SIG-M5 (cell line): ENCODE measurements around the gene PJA2.
"Not testable (repeated sequence)": the region's sequence is repeated elsewhere in the genome, so short reads cannot be mapped to it uniquely, and the experiment has no call there.

Source experiments
- DNase-seq: peaks from one replicate; lab custom pipeline; 2025; lab: John Stamatoyannopoulos, UW

Gene PJA2

GRCh38 chr5:109309326-109310063 is 100.3 kb downstream of the PJA2 start:
- no peak for DNase-seq

GRCh38 chr5:109307951-109308350 is 101.8 kb downstream of the PJA2 start:
- no peak for DNase-seq

DNA sequence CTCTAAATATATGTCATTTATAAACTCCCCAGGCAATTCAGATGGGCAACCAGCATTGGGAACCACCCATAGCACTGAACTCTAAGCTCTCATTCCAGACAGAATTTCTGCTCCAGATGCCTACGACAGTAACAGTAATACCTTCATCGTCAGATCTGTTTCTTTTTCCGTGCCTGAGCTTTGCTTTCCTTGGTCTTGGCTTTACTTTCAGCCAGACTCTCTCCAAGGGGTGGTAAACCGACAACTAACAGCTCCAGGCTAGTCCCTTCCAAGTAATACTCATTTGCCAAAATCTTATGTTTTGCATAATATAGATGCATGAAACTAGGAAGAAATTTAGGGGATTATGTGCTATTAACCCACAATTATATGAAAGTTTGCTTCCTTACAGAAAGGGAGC is 102.3 kb downstream of the PJA2 start:
- DNase-seq: no peak

DNA sequence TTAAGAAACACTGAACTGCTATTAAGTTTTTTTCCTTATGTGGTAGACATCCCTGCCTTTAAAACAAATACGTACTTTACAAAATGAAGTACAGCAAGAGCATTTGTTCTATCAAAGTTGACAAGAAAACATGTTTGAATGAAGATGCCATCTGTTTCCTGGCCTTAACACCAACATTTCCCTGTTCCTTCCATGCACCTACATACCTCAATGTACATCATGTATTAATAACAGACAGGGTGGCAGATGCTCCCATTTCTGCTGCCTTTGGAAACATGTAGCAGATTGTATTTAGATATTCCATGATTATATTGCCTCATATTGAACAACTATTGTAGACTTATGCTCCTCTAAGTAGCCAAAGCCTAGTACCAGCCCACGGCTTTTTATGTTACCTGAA is 104.4 kb downstream of the PJA2 start:
- no peak for DNase-seq

DNA sequence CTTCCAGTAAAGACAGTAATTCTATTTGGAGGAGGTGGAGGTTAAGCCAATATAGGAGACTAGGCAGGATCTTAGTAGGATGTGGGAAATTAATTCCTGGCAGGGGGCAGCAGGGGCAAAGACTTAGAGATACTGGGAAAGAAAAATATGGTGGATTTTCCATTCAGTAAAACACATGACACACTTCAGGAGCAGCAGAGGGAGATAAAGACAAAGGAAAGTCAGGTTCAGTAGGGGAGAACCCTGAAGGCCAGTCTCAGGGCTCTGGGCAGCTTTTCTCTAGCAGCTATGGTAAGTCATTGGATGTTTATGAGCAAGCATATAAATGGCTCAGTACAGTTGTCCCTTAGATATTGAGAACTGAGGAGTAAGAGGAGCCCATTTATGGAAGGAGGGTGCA is 105.5 kb downstream of the PJA2 start:
- DNase-seq: no peak

DNA sequence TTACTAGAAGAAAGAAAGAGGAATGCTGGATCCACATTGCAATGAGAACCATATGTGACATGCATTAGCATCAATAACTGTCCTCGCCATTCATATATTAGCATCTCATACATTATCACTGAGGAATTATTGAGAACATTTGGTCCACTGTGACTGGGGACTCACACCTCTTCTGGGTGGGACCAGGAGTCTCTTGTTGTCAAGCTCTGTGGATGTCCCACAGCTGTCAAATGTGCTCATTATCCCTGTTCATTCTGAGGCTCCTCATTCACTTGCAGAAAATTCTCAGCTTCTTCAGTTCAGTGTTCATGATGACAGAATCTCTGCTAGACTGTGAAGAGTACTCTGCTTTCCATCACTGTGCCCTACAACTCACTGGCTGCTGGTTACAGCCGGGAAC is 109.4 kb downstream of the PJA2 start:
- no peak for DNase-seq

GRCh38 chr5:109299557-109299956 is 110.2 kb downstream of the PJA2 start:
- no peak for DNase-seq

GRCh38 chr5:109298794-109299193 is 111.0 kb downstream of the PJA2 start:
- no peak for DNase-seq

GRCh38 chr5:109297900-109298299 is 111.9 kb downstream of the PJA2 start:
- DNase-seq: no peak

GRCh38 chr5:109291090-109291489 is 118.7 kb downstream of the PJA2 start:
- DNase-seq: no peak

- no peak for DNase-seq
Observed at GRCh38 chr5:109290231-109290630, 119.5 kb downstream of the PJA2 start.

DNA sequence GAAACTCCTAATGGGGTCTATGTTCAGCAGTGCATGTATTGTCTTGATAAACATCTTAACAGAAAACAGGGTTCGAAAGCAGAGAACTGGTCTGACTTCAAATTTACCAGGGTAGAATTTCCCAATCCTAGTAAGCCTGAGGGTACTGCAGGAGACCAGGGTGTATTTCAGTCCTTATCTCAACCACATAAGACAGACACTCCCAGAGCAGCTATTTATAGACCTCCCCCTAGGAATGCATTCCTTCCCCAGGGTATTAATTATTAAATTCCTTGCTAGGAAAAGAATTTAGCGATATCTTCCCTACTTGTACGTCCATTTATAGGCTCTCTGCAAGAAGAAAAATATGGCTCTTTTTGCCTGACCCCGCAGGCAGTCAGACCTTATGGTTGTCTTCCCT is 123.1 kb downstream of the PJA2 start:
- DNase-seq: not testable (repeated sequence)
